Adrenal gland (tissue), 12 donors: ENCODE data around the gene RNF4. TPM values are rescaled to one million over a fixed set of nuclear protein-coding genes. Genes with fewer than 3 reads are reported as not detected.

Experiments used
- DNase-seq, 7 donors: peaks; one replicate each; pipeline ENCODE4 v3.0.0-alpha.2; 2019 to 2020
- H3K27ac ChIP-seq, 5 donors: fragments of 200-600 bp; sonication (generic) in 4 of 5; 1 replicate in 3 of 5; 2 replicates in 2 of 5; pipeline versions ENCODE4 v1.5.1 to v1.8.0; 2016 to 2020; ENCODE audit warnings: mild to moderate bottlenecking in 1 of 5
- H3K27me3 ChIP-seq: fragments of 200-600 bp; 2 replicates; pipeline ENCODE4 v1.8.0; 2021
- H3K36me3 ChIP-seq, 2 donors: fragments of 200-600 bp; replicated peaks in 1 of 2; 1 replicate in 1 of 2; 2 replicates in 1 of 2; pipeline versions ENCODE4 v1.5.1 to v1.8.0; 2018 to 2022
- H3K4me1 ChIP-seq, 2 donors: fragments of 200-600 bp; replicated peaks in 1 of 2; 1 replicate in 1 of 2; 2 replicates in 1 of 2; pipeline versions ENCODE4 v1.5.1 to v1.8.0; 2018 to 2021
- H3K4me3 ChIP-seq, 4 donors: fragments of 200-600 bp; sonication (generic) in 3 of 4; one replicate each; pipeline ENCODE4 v1.5.1; 2016 to 2018
- H3K9me3 ChIP-seq, 3 donors: fragments of 200-600 bp; sonication (generic) in 1 of 3; replicated peaks in 1 of 3; 1 replicate in 2 of 3; 2 replicates in 1 of 3; pipeline versions ENCODE4 v1.5.1 to v1.8.0; 2016 to 2021
- POLR2A ChIP-seq, 2 donors: fragments of 450-650 bp; IDR thresholded peaks; one replicate each; pipeline ENCODE4 v1.6.1; 2017; ENCODE audit warnings: antibody characterized with exemption in 2 of 2, mild to moderate bottlenecking in 2 of 2, moderate library complexity in 1 of 2
- WGBS, 4 donors: extraction: QIAGEN DNeasy Blood & Tissue Kit in 2 of 4; methylation state at CpG; one replicate each; pipeline versions ENCODE4 v1.1.5 to v1.1.7; 2013 to 2017; 5-methylcytosine and 5-hydroxymethylcytosine counted together
- intact Hi-C, 2 donors: fragments of 100-400 bp; cut with DNase I; formaldehyde crosslinking; loops; one replicate each; pipeline versions ENCODE4 v1.14.1 to v1.15.0; 2022 to 2023
- polyA plus RNA-seq, 3 donors: library from polyadenylated mRNA; stranded (reverse); fragments of 200-250 nt in 2 of 3; fragments of 350-450 nt in 1 of 3; fragmentation: Illumina TruSeq in 1 of 3; extraction: RNeasy Lipid Tissue Mini Kit (QIAGEN cat#74804) in 1 of 3; gene quantifications; one replicate each; pipeline ENCODE4 v1.2.3, GENCODE V29; 2013 to 2014
- total RNA-seq, 9 donors: library from RNA; depleted of rRNA in 4 of 9; stranded (reverse); fragments of >200 nt in 4 of 9; fragments of 120-200 nt in 1 of 9; fragmentation: NEBNext Ultra II Directional in 1 of 9; extraction: Animal tissue kit (Norgen Biotek cat#: 25700) in 1 of 9; gene quantifications; one replicate each; pipeline versions ENCODE4 v1.1.0 to v1.2.4, GENCODE V29; 2013 to 2023
- TF ChIP-seq, protein P1 (sequence below), 6 experiments: fragments of 450-650 bp in 4 of 6; fragments of 200-600 bp in 2 of 6; sonication (generic) in 1 of 6; IDR thresholded peaks; 1 replicate in 5 of 6; 2 replicates in 1 of 6; pipeline versions ENCODE4 v1.5.1 to v1.8.0; 2016 to 2021; ENCODE audit warnings: antibody characterized with exemption in 6 of 6, mild to moderate bottlenecking in 2 of 6, moderate library complexity in 1 of 6
- donor health status: healthy with polysubstance abuse.
- donor health status: Bipolar disorder and iron deficiency.
- donor health status: DM: yes; HTN: yes; CAD: no.
- donor health status: DM: no; HTN: no; CAD: no.
- donor health status: DM: no; HTN: no; CAD: no.
- donor health status: DM: yes; HTN: yes; CAD: no.

Gene RNF4
- total and polyA plus RNA-seq, 12 donors: 14.5 to 84.1 (median 49.9) TPM

- 93 to 94% (median 93%) methylated on average over 14 to 20 of the region's 20 CpGs for WGBS, 4 donors
Observed at GRCh38 chr4:2489081-2489805, 20.3 kb downstream of the RNF4 start.

DNA sequence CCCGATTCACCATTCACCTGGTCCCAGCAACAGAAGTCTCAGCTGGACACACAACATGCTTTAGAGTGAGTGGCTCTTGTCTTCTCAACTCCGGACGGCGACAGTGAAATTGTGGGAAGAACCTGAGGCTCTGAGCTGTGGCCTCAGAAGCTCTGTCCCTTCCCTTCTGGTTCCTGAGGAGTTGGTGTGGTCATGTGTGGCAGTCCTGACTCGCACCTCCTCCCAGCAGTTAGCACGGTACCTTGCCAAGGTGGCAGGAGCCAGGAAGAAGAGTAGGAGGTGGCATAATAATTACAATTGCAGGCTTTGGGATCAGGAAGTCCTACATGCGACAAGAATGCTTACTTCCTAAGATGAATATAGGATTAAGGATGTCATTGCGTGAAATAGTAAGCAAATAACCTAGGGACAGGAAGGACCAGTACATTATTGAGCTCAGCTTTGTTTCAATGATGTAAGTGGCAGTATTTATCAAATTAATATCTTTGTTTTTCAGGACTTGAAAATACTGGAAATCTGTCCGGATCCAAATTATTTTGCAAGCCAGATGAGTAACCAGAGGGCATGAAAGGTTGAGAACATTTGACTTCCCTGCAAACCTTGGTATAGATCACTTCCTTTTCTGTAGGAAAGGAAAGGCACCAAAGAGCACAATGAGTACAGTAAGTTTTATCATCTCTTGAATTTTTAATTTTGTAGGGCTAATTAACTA is 21.1 kb downstream of the RNF4 start:
- intact Hi-C loops: no loop called here
- H3K9me3 ChIP-seq: no peaks in the 10 kb centered on the region
- DNase-seq: peak in 3 of 7 donors; percentile 22 to 33 (median 23)
- H3K4me3 ChIP-seq: no peak overlapping the region
- H3K36me3 ChIP-seq: peaks cover 0 to 26% of the 10 kb centered on the region in 2 donors
- H3K27me3 ChIP-seq: no peaks in the 10 kb centered on the region
- TF ChIP-seq, protein P1, sequence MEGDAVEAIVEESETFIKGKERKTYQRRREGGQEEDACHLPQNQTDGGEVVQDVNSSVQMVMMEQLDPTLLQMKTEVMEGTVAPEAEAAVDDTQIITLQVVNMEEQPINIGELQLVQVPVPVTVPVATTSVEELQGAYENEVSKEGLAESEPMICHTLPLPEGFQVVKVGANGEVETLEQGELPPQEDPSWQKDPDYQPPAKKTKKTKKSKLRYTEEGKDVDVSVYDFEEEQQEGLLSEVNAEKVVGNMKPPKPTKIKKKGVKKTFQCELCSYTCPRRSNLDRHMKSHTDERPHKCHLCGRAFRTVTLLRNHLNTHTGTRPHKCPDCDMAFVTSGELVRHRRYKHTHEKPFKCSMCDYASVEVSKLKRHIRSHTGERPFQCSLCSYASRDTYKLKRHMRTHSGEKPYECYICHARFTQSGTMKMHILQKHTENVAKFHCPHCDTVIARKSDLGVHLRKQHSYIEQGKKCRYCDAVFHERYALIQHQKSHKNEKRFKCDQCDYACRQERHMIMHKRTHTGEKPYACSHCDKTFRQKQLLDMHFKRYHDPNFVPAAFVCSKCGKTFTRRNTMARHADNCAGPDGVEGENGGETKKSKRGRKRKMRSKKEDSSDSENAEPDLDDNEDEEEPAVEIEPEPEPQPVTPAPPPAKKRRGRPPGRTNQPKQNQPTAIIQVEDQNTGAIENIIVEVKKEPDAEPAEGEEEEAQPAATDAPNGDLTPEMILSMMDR (IDR thresholded peaks at IDR 0.05): no peak
- TF ChIP-seq POLR2A (IDR thresholded peaks at IDR 0.05): no peak
- H3K27ac ChIP-seq: peak overlapping the region in 4 of 5 donors; percentile 12 to 72 (median 50)
- 65 to 69% (median 65%) methylated on average over 9 of the region's 9 CpGs for WGBS, 4 donors
- peaks cover 10 to 57% of the 10 kb centered on the region in 2 donors for H3K4me1 ChIP-seq

More at GRCh38 chr4:2489081-2489805, 20.3 kb downstream of the RNF4 start:
- TF ChIP-seq, protein P1 (IDR thresholded peaks at IDR 0.05): no peak
- no peak for TF ChIP-seq POLR2A (IDR thresholded peaks at IDR 0.05)
- peak overlapping the region in 4 of 5 donors; percentile 12 to 72 (median 50) for H3K27ac ChIP-seq
- peaks cover 9 to 57% of the 10 kb centered on the region in 2 donors for H3K4me1 ChIP-seq
- H3K9me3 ChIP-seq: no peaks in the 10 kb centered on the region
- H3K36me3 ChIP-seq: peaks cover 0 to 21% of the 10 kb centered on the region in 2 donors
- intact Hi-C loops: no loop called here
- H3K4me3 ChIP-seq: no peak overlapping the region
- H3K27me3 ChIP-seq: no peaks in the 10 kb centered on the region
- DNase-seq: no peak

GRCh38 chr4:2492970-2493369 is 24.1 kb downstream of the RNF4 start:
- H3K9me3 ChIP-seq: no peaks in the 10 kb centered on the region
- H3K4me3 ChIP-seq: no peak overlapping the region
- intact Hi-C loops: no loop called here
- no peak overlapping the region for H3K27ac ChIP-seq
- TF ChIP-seq, protein P1 (IDR thresholded peaks at IDR 0.05): no peak
- TF ChIP-seq POLR2A (IDR thresholded peaks at IDR 0.05): no peak
- H3K36me3 ChIP-seq: peaks cover 0 to 39% of the 10 kb centered on the region in 2 donors
- H3K27me3 ChIP-seq: no peaks in the 10 kb centered on the region
- DNase-seq: no peak
- H3K4me1 ChIP-seq: peaks cover 19 to 47% of the 10 kb centered on the region in 2 donors
- 79 to 95% (median 84%) methylated on average over 1 of the region's 1 CpG for WGBS, 4 donors

- no peak overlapping the region for H3K4me3 ChIP-seq
- no peak for DNase-seq
- H3K27me3 ChIP-seq: no peaks in the 10 kb centered on the region
- peaks cover 12 to 30% of the 10 kb centered on the region in 2 donors for H3K4me1 ChIP-seq
- intact Hi-C loops: no loop called here
- peaks cover 0 to 60% of the 10 kb centered on the region in 2 donors for H3K36me3 ChIP-seq
- WGBS, 4 donors: 70 to 100% (median 83%) methylated on average over 1 to 3 of the region's 3 CpGs
- TF ChIP-seq, protein P1 (IDR thresholded peaks at IDR 0.05): no peak
- no peak for TF ChIP-seq POLR2A (IDR thresholded peaks at IDR 0.05)
- H3K9me3 ChIP-seq: no peaks in the 10 kb centered on the region
- peak overlapping the region in 1 of 5 donors; percentile 29 for H3K27ac ChIP-seq
Observed at GRCh38 chr4:2494992-2495391, 26.1 kb downstream of the RNF4 start.
